Fibroblast of lung (primary cell): ENCODE data around the gene GOLGA3. TPM values are rescaled to one million over a fixed set of nuclear protein-coding genes. Genes with fewer than 3 reads are reported as not detected.
"Not testable (repeated sequence)": the region's sequence is repeated elsewhere in the genome, so short reads cannot be mapped to it uniquely, and the experiment has no call there.

Source experiments
- DNase-seq, 2 donors: peaks; one replicate each; pipeline versions ENCODE4 v3.0.0 to v3.0.0-alpha.2; 2010; ENCODE audit warnings: low read depth in 2 of 2
- H2AFZ ChIP-seq: 2 replicates; pipeline ENCODE4 v1.5.1; 2012; ENCODE audit warnings: low read length, control low read depth, inconsistent platforms
- H3K27ac ChIP-seq: 2 replicates; pipeline ENCODE4 v1.5.1; 2011; ENCODE audit warnings: low read length, control low read depth; ENCODE audit not compliant: insufficient read depth
- H3K27me3 ChIP-seq: 2 replicates; pipeline ENCODE4 v1.5.1; 2011; ENCODE audit warnings: mild to moderate bottlenecking, low read length; ENCODE audit not compliant: control insufficient read depth, insufficient read depth
- H3K36me3 ChIP-seq: 2 replicates; pipeline ENCODE4 v1.5.1; 2011; ENCODE audit warnings: low read length; ENCODE audit not compliant: control insufficient read depth, insufficient read depth
- H3K4me1 ChIP-seq: 2 replicates; pipeline ENCODE4 v1.5.1; 2011; ENCODE audit warnings: low read length; ENCODE audit not compliant: control insufficient read depth, insufficient read depth; ENCODE audit errors: extremely low read depth
- H3K4me2 ChIP-seq: 2 replicates; pipeline ENCODE4 v1.5.1; 2011; ENCODE audit warnings: low read length, control low read depth; ENCODE audit not compliant: insufficient read depth; ENCODE audit errors: extremely low read depth
- H3K4me3 ChIP-seq, 4 experiments: fragments of 200-600 bp in 1 of 4; sonication (generic) in 1 of 4; replicated peaks in 1 of 4; 2 replicates each; pipeline ENCODE4 v1.5.1; 2011 to 2016; ENCODE audit warnings: low read length in 4 of 4, low read depth in 3 of 4, mild to moderate bottlenecking in 3 of 4, control low read depth in 2 of 4, inconsistent platforms in 1 of 4, mixed read lengths in 1 of 4; ENCODE audit not compliant: insufficient read depth in 1 of 4; ENCODE audit errors: control extremely low read depth in 1 of 4
- H3K79me2 ChIP-seq: 2 replicates; pipeline ENCODE4 v1.5.1; 2012; ENCODE audit warnings: mild to moderate bottlenecking, low read length, inconsistent platforms; ENCODE audit not compliant: control insufficient read depth, insufficient read depth
- H3K9ac ChIP-seq: 2 replicates; pipeline ENCODE4 v1.5.1; 2011; ENCODE audit warnings: mild to moderate bottlenecking, low read length, control low read depth; ENCODE audit not compliant: insufficient read depth
- H3K9me3 ChIP-seq: 2 replicates; pipeline ENCODE4 v1.5.1; 2012; ENCODE audit warnings: low read depth, low read length; ENCODE audit not compliant: control insufficient read depth, insufficient read depth
- H4K20me1 ChIP-seq: 2 replicates; pipeline ENCODE4 v1.5.1; 2011; ENCODE audit warnings: low read length; ENCODE audit not compliant: control insufficient read depth, insufficient read depth; ENCODE audit errors: extremely low read depth
- CTCF ChIP-seq, 2 donors: IDR thresholded peaks in 1 of 2; conservative IDR thresholded peaks in 1 of 2; 1 replicate in 1 of 2; 2 replicates in 1 of 2; pipeline ENCODE4 v1.5.1; 2011 to 2012; ENCODE audit warnings: low read length in 2 of 2, control low read depth in 1 of 2, inconsistent platforms in 1 of 2, low read depth in 1 of 2, mild to moderate bottlenecking in 1 of 2
- EZH2 ChIP-seq: IDR thresholded peaks from 2 replicates; pipeline ENCODE4 v1.5.1; 2012; ENCODE audit warnings: low read length, control low read depth, mild to moderate bottlenecking; ENCODE audit errors: missing control alignments
- polyA plus RNA-seq, 2 donors: library from polyadenylated mRNA; depleted of rRNA in 1 of 2; stranded (reverse) in 1 of 2; unstranded in 1 of 2; fragments of >200 nt; gene quantifications; 2 replicates each; pipeline ENCODE4 v1.2.1, GENCODE V29; 2011 to 2012; ENCODE audit warnings: missing spikeins in 1 of 2
- total RNA-seq: library from RNA; depleted of rRNA; stranded (reverse); fragments of >200 nt; gene quantifications from 2 replicates; pipeline ENCODE4 v1.2.1, GENCODE V29; 2014

Gene GOLGA3
- total and polyA plus RNA-seq, 2 donors (not counting 1 experiment from before 2014, with no cell fraction given) = 28.3 to 133 TPM

GRCh38 chr12:132813443-132813842 is 15.2 kb downstream of the GOLGA3 start:
- no peak overlapping the region for H3K9ac ChIP-seq
- no peak for DNase-seq
- H3K4me2 ChIP-seq = no peak overlapping the region
- no peak for TF ChIP-seq EZH2
- TF ChIP-seq CTCF (conservative IDR thresholded peaks at IDR 0.05 in 1 of 2, IDR thresholded peaks at IDR 0.05 in 1 of 2; ENCODE audit: low read depth in 1 of 2, low read length in 2 of 2) = no peak
- H2AFZ ChIP-seq = no peak overlapping the region
- peaks cover 23% of the 10 kb centered on the region for H3K36me3 ChIP-seq
- no peaks in the 10 kb centered on the region for H3K9me3 ChIP-seq
- no peaks in the 10 kb centered on the region for H3K27me3 ChIP-seq
- H3K4me3 ChIP-seq = no peak overlapping the region
- peak overlapping the region; percentile 26 for H3K27ac ChIP-seq
- peaks cover 12% of the 10 kb centered on the region for H3K79me2 ChIP-seq
- H3K4me1 ChIP-seq = peaks cover 6% of the 10 kb centered on the region
- H4K20me1 ChIP-seq = peaks cover 2% of the 10 kb centered on the region

- Histone ChIP-seq H3K4me1 (peaks cover 6% of the 10 kb centered on the region), H3K9ac (no peak overlapping the region), H3K36me3 (peaks cover 26% of the 10 kb centered on the region), H3K4me2 (no peak overlapping the region), H3K4me3 (no peak overlapping the region), H3K9me3 (no peaks in the 10 kb centered on the region), H3K27me3 (no peaks in the 10 kb centered on the region), H4K20me1 (peaks cover 2% of the 10 kb centered on the region), H2AFZ (no peak overlapping the region), H3K27ac (peak overlapping the region; percentile 26), H3K79me2 (peaks cover 13% of the 10 kb centered on the region)
- peak; percentile 84 to 86 for DNase-seq
- TF ChIP-seq CTCF (conservative IDR thresholded peaks at IDR 0.05 in 1 of 2, IDR thresholded peaks at IDR 0.05 in 1 of 2; ENCODE audit: low read depth in 1 of 2, low read length in 2 of 2) (no peak), EZH2 (no peak)
Observed at GRCh38 chr12:132812631-132813305, 15.9 kb downstream of the GOLGA3 start.

- H2AFZ ChIP-seq, H3K27me3 ChIP-seq, H3K27ac ChIP-seq, H3K4me3 ChIP-seq, H4K20me1 ChIP-seq, H3K9me3 ChIP-seq, H3K9ac ChIP-seq, H3K4me1 ChIP-seq, H3K4me2 ChIP-seq: not testable (repeated sequence)
- H3K36me3 ChIP-seq = peaks cover 35% of the 10 kb centered on the region
- peak in 1 of 2 donors; percentile 27 for DNase-seq
- H3K79me2 ChIP-seq = peaks cover 33% of the 10 kb centered on the region
- TF ChIP-seq CTCF (conservative IDR thresholded peaks at IDR 0.05 in 1 of 2, IDR thresholded peaks at IDR 0.05 in 1 of 2; ENCODE audit: low read depth in 1 of 2, low read length in 2 of 2) = peak; percentile 35 to 47
Observed at GRCh38 chr12:132809391-132809790, 19.3 kb downstream of the GOLGA3 start.
